HL-60 (cell line): Measurements from ENCODE around the gene TTC4.

ENCODE experiments used
- CTCF ChIP-seq: IDR thresholded peaks from one replicate; pipeline ENCODE4 v1.5.1; 2011; ENCODE audit warnings: low read length, control low read depth, inconsistent platforms; ENCODE audit not compliant: insufficient read depth
- GABPA ChIP-seq: IDR thresholded peaks from 2 replicates; pipeline ENCODE4 v1.6.1; 2012; ENCODE audit warnings: low read depth
- POLR2AphosphoS5 ChIP-seq: IDR thresholded peaks from 2 replicates; pipeline ENCODE4 v1.6.1; 2012; ENCODE audit warnings: low read depth
- REST ChIP-seq: IDR thresholded peaks from 2 replicates; pipeline ENCODE4 v1.6.1; 2012; ENCODE audit warnings: low read depth; ENCODE audit not compliant: insufficient replicate concordance

- TF ChIP-seq GABPA (no peak), POLR2AphosphoS5 (no peak), CTCF (no peak), REST (no peak)
Measured at GRCh38 chr1:54766726-54767125, 51.1 kb downstream of the TTC4 start.
